Measurements from ENCODE around the gene IGF1R. TPM values are rescaled to one million over a fixed set of nuclear protein-coding genes. Genes with fewer than 3 reads are reported as not detected.

IGF1R gene
- total RNA-seq, 1 donor from 2014 or later = 145 TPM

GRCh38 chr15:98671060-98672008 lies 23.0 kb downstream of the IGF1R start:
- TF ChIP-seq, protein P1, sequence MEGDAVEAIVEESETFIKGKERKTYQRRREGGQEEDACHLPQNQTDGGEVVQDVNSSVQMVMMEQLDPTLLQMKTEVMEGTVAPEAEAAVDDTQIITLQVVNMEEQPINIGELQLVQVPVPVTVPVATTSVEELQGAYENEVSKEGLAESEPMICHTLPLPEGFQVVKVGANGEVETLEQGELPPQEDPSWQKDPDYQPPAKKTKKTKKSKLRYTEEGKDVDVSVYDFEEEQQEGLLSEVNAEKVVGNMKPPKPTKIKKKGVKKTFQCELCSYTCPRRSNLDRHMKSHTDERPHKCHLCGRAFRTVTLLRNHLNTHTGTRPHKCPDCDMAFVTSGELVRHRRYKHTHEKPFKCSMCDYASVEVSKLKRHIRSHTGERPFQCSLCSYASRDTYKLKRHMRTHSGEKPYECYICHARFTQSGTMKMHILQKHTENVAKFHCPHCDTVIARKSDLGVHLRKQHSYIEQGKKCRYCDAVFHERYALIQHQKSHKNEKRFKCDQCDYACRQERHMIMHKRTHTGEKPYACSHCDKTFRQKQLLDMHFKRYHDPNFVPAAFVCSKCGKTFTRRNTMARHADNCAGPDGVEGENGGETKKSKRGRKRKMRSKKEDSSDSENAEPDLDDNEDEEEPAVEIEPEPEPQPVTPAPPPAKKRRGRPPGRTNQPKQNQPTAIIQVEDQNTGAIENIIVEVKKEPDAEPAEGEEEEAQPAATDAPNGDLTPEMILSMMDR (IDR thresholded peaks at IDR 0.05; ENCODE audit: partially characterized antibody, unreplicated experiment) = no peak
- Mint-ChIP-seq H3K9me3 (ENCODE audit: unreplicated experiment) (peaks cover 5% of the 10 kb centered on the region), H3K36me3 (ENCODE audit: unreplicated experiment) (no peaks in the 10 kb centered on the region), H3K4me1 (ENCODE audit: low read depth, unreplicated experiment) (peaks cover 58% of the 10 kb centered on the region), H3K27ac (ENCODE audit: unreplicated experiment) (no peak overlapping the region), H3K4me3 (ENCODE audit: unreplicated experiment) (no peak overlapping the region), H3K27me3 (ENCODE audit: unreplicated experiment) (no peaks in the 10 kb centered on the region)
- no peak for DNase-seq

GRCh38 chr15:98673133-98673532 lies 24.8 kb downstream of the IGF1R start:
- H3K27me3 Mint-ChIP-seq (ENCODE audit: unreplicated experiment) = no peaks in the 10 kb centered on the region
- no peak overlapping the region for H3K27ac Mint-ChIP-seq (ENCODE audit: unreplicated experiment)
- H3K4me3 Mint-ChIP-seq (ENCODE audit: unreplicated experiment) = no peak overlapping the region

GRCh38 chr15:98674336-98674735 lies 26.0 kb downstream of the IGF1R start:
- H3K27me3 Mint-ChIP-seq (ENCODE audit: unreplicated experiment) = no peaks in the 10 kb centered on the region
- DNase-seq = no peak
- TF ChIP-seq, protein P1 (IDR thresholded peaks at IDR 0.05; ENCODE audit: partially characterized antibody, unreplicated experiment) = no peak
- H3K4me3 Mint-ChIP-seq (ENCODE audit: unreplicated experiment) = no peak overlapping the region
- no peak overlapping the region for H3K27ac Mint-ChIP-seq (ENCODE audit: unreplicated experiment)
- H3K9me3 Mint-ChIP-seq (ENCODE audit: unreplicated experiment) = no peaks in the 10 kb centered on the region
- no peaks in the 10 kb centered on the region for H3K36me3 Mint-ChIP-seq (ENCODE audit: unreplicated experiment)
- H3K4me1 Mint-ChIP-seq (ENCODE audit: low read depth, unreplicated experiment) = peaks cover 41% of the 10 kb centered on the region

More at GRCh38 chr15:98673133-98673532, 24.8 kb downstream of the IGF1R start:
- peaks cover 47% of the 10 kb centered on the region for H3K4me1 Mint-ChIP-seq (ENCODE audit: low read depth, unreplicated experiment)
- DNase-seq = no peak
- H3K9me3 Mint-ChIP-seq (ENCODE audit: unreplicated experiment) = peaks cover 5% of the 10 kb centered on the region
- no peaks in the 10 kb centered on the region for H3K36me3 Mint-ChIP-seq (ENCODE audit: unreplicated experiment)
- TF ChIP-seq, protein P1 (IDR thresholded peaks at IDR 0.05; ENCODE audit: partially characterized antibody, unreplicated experiment) = no peak

- Mint-ChIP-seq H3K4me3 (ENCODE audit: unreplicated experiment) (no peak overlapping the region), H3K9me3 (ENCODE audit: unreplicated experiment) (no peaks in the 10 kb centered on the region), H3K27me3 (ENCODE audit: unreplicated experiment) (no peaks in the 10 kb centered on the region), H3K4me1 (ENCODE audit: low read depth, unreplicated experiment) (peaks cover 30% of the 10 kb centered on the region), H3K27ac (ENCODE audit: unreplicated experiment) (no peak overlapping the region), H3K36me3 (ENCODE audit: unreplicated experiment) (no peaks in the 10 kb centered on the region)
- no peak for DNase-seq
- TF ChIP-seq, protein P1 (IDR thresholded peaks at IDR 0.05; ENCODE audit: partially characterized antibody, unreplicated experiment) = no peak
These were observed 28.4 kb downstream of the IGF1R start for GRCh38 chr15:98676586-98677270.

Measured in glutamatergic neuron (in vitro differentiated cells).